GM12878 (cell line): Measurements from ENCODE around the gene TOMM34. TPM values are rescaled to one million over a fixed set of nuclear protein-coding genes. Genes with fewer than 3 reads are reported as not detected.

Experiments
- ATAC-seq: fragments of 200-7000 bp; cut with Tn5 transposase; 3 replicates; pipeline ENCODE4 v1.9.1; 2020; ENCODE audit warnings: mild to moderate bottlenecking, moderate library complexity
- BruUV-seq: library from RNA; stranded (reverse); fragments of 400-500 nt; replicated peaks from 2 replicates; lab custom pipeline; 2021; lab: Mats Ljungman, UMichigan
- CTCF ChIA-PET: fragments of 300-600 bp; sonication (Branson Sonifier 250); formaldehyde crosslinking; extraction: SDS; loops from one replicate; lab custom pipeline; 2021; ENCODE audit warnings: inconsistent platforms; lab: Yijun Ruan, JAX
- POLR2A ChIA-PET: fragments of 350-600 bp; formaldehyde crosslinking; extraction: SDS; loops from one replicate; lab custom pipeline; 2021; ENCODE audit warnings: inconsistent platforms; lab: Charles Lee
- RAD21 ChIA-PET: fragments of 300-600 bp; sonication (Branson Sonifier 250); formaldehyde crosslinking; loops from one replicate; lab custom pipeline; 2023; ENCODE audit warnings: antibody characterized with exemption; ENCODE audit not compliant: unreplicated experiment; lab: Charles Lee
- SMC1A ChIA-PET: fragments of 300-600 bp; sonication (Branson Sonifier 250); formaldehyde crosslinking; loops from one replicate; lab custom pipeline; 2023; ENCODE audit not compliant: unreplicated experiment, uncharacterized antibody; lab: Charles Lee
- DNase-seq: peaks from one replicate; pipeline ENCODE4 v3.0.0-alpha.2; 2011; ENCODE audit warnings: low read depth, low spot score
- FAIRE-seq: peaks from 3 replicates; lab custom pipeline; 2011; peaks lifted over from hg19 to GRCh38; lab: Jason Lieb, UNC
- H2AFZ ChIP-seq: 2 replicates; pipeline ENCODE4 v1.6.0; 2011; ENCODE audit warnings: low read depth, low read length, control low read depth; ENCODE audit not compliant: control insufficient read depth
- H3K27ac ChIP-seq: 2 replicates; pipeline ENCODE4 v1.5.1; 2011; ENCODE audit warnings: control low read depth; ENCODE audit not compliant: control insufficient read depth, insufficient read depth
- H3K27me3 ChIP-seq, 2 experiments: replicated peaks in 1 of 2; 2 replicates each; pipeline versions ENCODE4 v1.6.0 to v1.6.1; 2011; ENCODE audit warnings: low read length in 1 of 2; ENCODE audit not compliant: control insufficient read depth in 2 of 2, insufficient read depth in 2 of 2
- H3K36me3 ChIP-seq, 2 experiments: 2 replicates each; pipeline ENCODE4 v1.5.1; 2011; ENCODE audit warnings: low read length in 1 of 2; ENCODE audit not compliant: control insufficient read depth in 2 of 2, insufficient read depth in 2 of 2
- H3K4me1 ChIP-seq: 2 replicates; pipeline ENCODE4 v1.6.1; 2011; ENCODE audit warnings: mild to moderate bottlenecking, low read length, moderate library complexity, mixed read lengths; ENCODE audit not compliant: control insufficient read depth, insufficient read depth
- H3K4me2 ChIP-seq: 2 replicates; pipeline ENCODE4 v1.6.0; 2011; ENCODE audit warnings: control low read depth; ENCODE audit not compliant: control insufficient read depth, insufficient read depth
- H3K4me3 ChIP-seq: fragments of 200-600 bp; sonication (generic); 2 replicates; pipeline ENCODE4 v1.5.1; 2016
- H3K79me2 ChIP-seq: 2 replicates; pipeline ENCODE4 v1.6.0; 2011; ENCODE audit warnings: low read length; ENCODE audit not compliant: control insufficient read depth, insufficient read depth
- H3K9ac ChIP-seq: 2 replicates; pipeline ENCODE4 v1.8.0; 2011; ENCODE audit warnings: low read length, control low read depth, mixed read lengths; ENCODE audit not compliant: control insufficient read depth, insufficient read depth
- H3K9me3 ChIP-seq: replicated peaks from 3 replicates; pipeline ENCODE4 v1.5.1; 2011; ENCODE audit warnings: mild to moderate bottlenecking, low read length; ENCODE audit not compliant: control insufficient read depth, insufficient read depth
- H4K20me1 ChIP-seq: 2 replicates; pipeline ENCODE4 v1.6.0; 2011; ENCODE audit not compliant: control insufficient read depth, insufficient read depth
- ELK1 ChIP-seq: IDR thresholded peaks from 2 replicates; pipeline ENCODE4 v1.6.1; 2012; ENCODE audit warnings: low read depth, low read length, improper control_type of control experiment
- EP300 ChIP-seq, 2 experiments: fragments of 150-350 bp in 1 of 2; IDR thresholded peaks; 2 replicates each; pipeline ENCODE4 v1.6.1; 2011 to 2012; ENCODE audit warnings: low read depth in 2 of 2, low read length in 2 of 2, borderline replicate concordance in 1 of 2, improper control_type of control experiment in 1 of 2, inconsistent platforms in 1 of 2; ENCODE audit not compliant: control insufficient read depth in 1 of 2
- KDM1A ChIP-seq: fragments of 200-600 bp; sonication (generic); IDR thresholded peaks from 2 replicates; pipeline ENCODE4 v1.6.1; 2016; ENCODE audit warnings: borderline replicate concordance
- MYB ChIP-seq: fragments of 150-350 bp; IDR thresholded peaks from 2 replicates; pipeline ENCODE4 v1.6.1; 2014; ENCODE audit warnings: mild to moderate bottlenecking, low read depth, low read length, borderline replicate concordance
- POLR2AphosphoS5 ChIP-seq: IDR thresholded peaks from 2 replicates; pipeline ENCODE4 v1.6.1; 2011; ENCODE audit warnings: mild to moderate bottlenecking, low read length, inconsistent platforms
- PRDM15 ChIP-seq: fragments of 450-650 bp; formaldehyde crosslinking; IDR thresholded peaks from 2 replicates; pipeline ENCODE4 v1.4.0; 2020; ENCODE audit warnings: mild to moderate bottlenecking, moderate library complexity
- RAD51 ChIP-seq: fragments of 450-650 bp; IDR thresholded peaks from 2 replicates; pipeline ENCODE4 v1.6.1; 2016; ENCODE audit warnings: moderate library complexity, mild to moderate bottlenecking, inconsistent platforms
- SUZ12 ChIP-seq: fragments of 200-600 bp; sonication (generic); IDR thresholded peaks from one replicate; pipeline ENCODE4 v1.6.1; 2018; ENCODE audit warnings: antibody characterized with exemption, mild to moderate bottlenecking; ENCODE audit not compliant: unreplicated experiment
- ZZZ3 ChIP-seq: IDR thresholded peaks from 2 replicates; pipeline ENCODE4 v1.6.1; 2011; ENCODE audit warnings: low read depth; ENCODE audit not compliant: control insufficient read depth, insufficient read length
- WGBS: methylation state at CpG from one replicate; pipeline ENCODE4 v1.1.6; 2016; ENCODE audit warnings: low lambda C conversion rate; ENCODE audit not compliant: insufficient replicate concordance, insufficient coverage; ENCODE audit errors: missing lambda C conversion rate; 5-methylcytosine and 5-hydroxymethylcytosine counted together
- in situ Hi-C: fragments of 300-500 bp; cut with MboI; formaldehyde crosslinking; loops from 9 replicates; pipeline ENCODE4 v1.14.3; 2018; ENCODE audit warnings: mixed read lengths
- intact Hi-C: fragments of 100-400 bp; cut with micrococcal nuclease; formaldehyde crosslinking; loops from one replicate; pipeline ENCODE4 v1.14.2; 2022; ENCODE audit not compliant: unreplicated experiment
- polyA plus RNA-seq, 11 experiments: library from polyadenylated mRNA; depleted of rRNA in 4 of 11; unstranded in 6 of 11; stranded (reverse) in 5 of 11; fragments of >200 nt; fragmentation: Nextera tagmentation in 4 of 11; fragmentation: Illumina TruSeq in 1 of 11; extraction: Ambion mirVana in 4 of 11; extraction: Trizol in 1 of 11; gene quantifications; 1 replicate in 1 of 11; 2 replicates in 10 of 11; pipeline versions ENCODE4 v1.2.1 to v1.2.3, GENCODE V29; 2011 to 2016; ENCODE audit warnings: inconsistent platforms in 2 of 11, missing spikeins in 2 of 11, low read depth in 1 of 11
- total RNA-seq, 4 experiments: library from RNA; depleted of rRNA in 3 of 4; stranded (reverse); fragments of >200 nt in 3 of 4; fragmentation: Illumina TruSeq in 1 of 4; extraction: Trizol in 1 of 4; gene quantifications; 2 replicates each; pipeline versions ENCODE4 v1.2.1 to v1.2.3, GENCODE V29; 2013 to 2021

TOMM34 gene
- total and polyA plus RNA-seq, 10 of the 15 experiments (the other 5 are each of a cell fraction or from before 2014, with no cell fraction given) = 14.0 to 73.8 (median 43.9) TPM

- no peak for FAIRE-seq
- Histone ChIP-seq H4K20me1 (no peaks in the 10 kb centered on the region), H3K27me3 (no peaks in the 10 kb centered on the region), H2AFZ (no peak overlapping the region), H3K4me2 (peak overlapping the region; percentile 53; the same call in 1 of the 2 replicates), H3K9me3 (no peaks in the 10 kb centered on the region), H3K27ac (no peak overlapping the region; the same call in 1 of the 2 replicates), H3K4me3 (peak overlapping the region; percentile 91; the same call in 1 of the 2 replicates), H3K79me2 (no peaks in the 10 kb centered on the region), H3K9ac (no peak overlapping the region), H3K4me1 (peaks cover 3% of the 10 kb centered on the region), H3K36me3 (peaks cover 8 to 18% of the 10 kb centered on the region in 2 experiments)
- POLR2A ChIA-PET = interaction anchor here (0.6 to 1.7 kb wide), 10 partner anchors 13 to 394 kb away, joined by 3 to 10 read pairs (median 5); partner anchors contain the start of genes STK4 and YWHAB
- in situ Hi-C loops = no loop called here
- DNase-seq = no peak
- TF ChIP-seq ZZZ3 (no peak), POLR2AphosphoS5 (peak; percentile 67)
- WGBS = 26% methylated on average over 14 of the region's 14 CpGs
- no TSS peak for BruUV-seq
- ATAC-seq = no peak
- SMC1A ChIA-PET = interaction anchor here (0.9 to 3.6 kb wide), 7 partner anchors 13 to 187 kb away, joined by 3 to 18 read pairs (median 5); partner anchors contain the start of gene TOMM34
- intact Hi-C loops = no loop called here
- CTCF ChIA-PET = interaction anchor here (0.9 to 5.2 kb wide), 7 partner anchors 21 to 464 kb away, joined by 3 to 30 read pairs (median 3); no protein-coding TSS in a partner anchor
- RAD21 ChIA-PET = interaction anchor here (0.6 to 1.3 kb wide), 9 partner anchors 14 to 187 kb away, joined by 3 to 7 read pairs (median 4); partner anchors contain the start of genes TOMM34 and YWHAB
Measured at GRCh38 chr20:44908987-44909871, 51.0 kb downstream of the TOMM34 start.

GRCh38 chr20:44904377-44904776 lies 55.8 kb downstream of the TOMM34 start:
- peaks cover 14 to 40% of the 10 kb centered on the region in 2 experiments for H3K36me3 ChIP-seq
- ATAC-seq (no peak), DNase-seq (no peak), FAIRE-seq (no peak)
- ChIA-PET SMC1A (interaction anchor here (1.1 to 2.9 kb wide), 4 partner anchors 12 to 21 kb away, joined by 3 to 15 read pairs (median 6); partner anchors contain the start of gene YWHAB), RAD21 (no interaction called here), CTCF (interaction anchor here (1.2 to 2.0 kb wide), 3 partner anchors 12 to 107 kb away, joined by 5 to 6 read pairs (median 6); no protein-coding TSS in a partner anchor), POLR2A (no interaction called here)
- no peak overlapping the region for H3K4me3 ChIP-seq
- in situ Hi-C loops (no loop called here), intact Hi-C loops (no loop called here)
- H3K27ac ChIP-seq = no peak overlapping the region
- peaks cover 8% of the 10 kb centered on the region; the same call in 1 of the 2 replicates for H4K20me1 ChIP-seq
- WGBS = over 99% methylated on average over 5 of the region's 5 CpGs
- H3K27me3 ChIP-seq = no peaks in the 10 kb centered on the region
- no peaks in the 10 kb centered on the region for H3K9me3 ChIP-seq
- peaks cover 7% of the 10 kb centered on the region for H3K4me1 ChIP-seq
- BruUV-seq = no TSS peak
- no peak overlapping the region for H3K4me2 ChIP-seq
- H2AFZ ChIP-seq = no peak overlapping the region
- H3K9ac ChIP-seq = no peak overlapping the region
- peaks cover 14% of the 10 kb centered on the region for H3K79me2 ChIP-seq
- TF ChIP-seq KDM1A (no peak), MYB (no peak), SUZ12 (no peak), PRDM15 (CRISPR knock-in tag) (no peak), EP300 (IDR thresholded peaks at IDR 0.05; ENCODE audit: borderline replicate concordance in 1 of 2, control insufficient read depth in 1 of 2, low read depth in 2 of 2, low read length in 2 of 2) (no peak), RAD51 (no peak), ELK1 (no peak)
